HL-60 (cell line): ENCODE data around the gene FGF14.

ENCODE experiments used
- POLR2AphosphoS5 ChIP-seq: IDR thresholded peaks from 2 replicates; pipeline ENCODE4 v1.6.1; 2012; ENCODE audit warnings: low read depth
- SPI1 ChIP-seq: IDR thresholded peaks from 2 replicates; pipeline ENCODE4 v1.6.1; 2012; ENCODE audit warnings: low read depth, mild to moderate bottlenecking, borderline replicate concordance
- TF ChIP-seq, protein P1 (sequence below): IDR thresholded peaks from one replicate; pipeline ENCODE4 v1.5.1; 2011; ENCODE audit warnings: low read length, control low read depth, inconsistent platforms; ENCODE audit not compliant: insufficient read depth

DNA sequence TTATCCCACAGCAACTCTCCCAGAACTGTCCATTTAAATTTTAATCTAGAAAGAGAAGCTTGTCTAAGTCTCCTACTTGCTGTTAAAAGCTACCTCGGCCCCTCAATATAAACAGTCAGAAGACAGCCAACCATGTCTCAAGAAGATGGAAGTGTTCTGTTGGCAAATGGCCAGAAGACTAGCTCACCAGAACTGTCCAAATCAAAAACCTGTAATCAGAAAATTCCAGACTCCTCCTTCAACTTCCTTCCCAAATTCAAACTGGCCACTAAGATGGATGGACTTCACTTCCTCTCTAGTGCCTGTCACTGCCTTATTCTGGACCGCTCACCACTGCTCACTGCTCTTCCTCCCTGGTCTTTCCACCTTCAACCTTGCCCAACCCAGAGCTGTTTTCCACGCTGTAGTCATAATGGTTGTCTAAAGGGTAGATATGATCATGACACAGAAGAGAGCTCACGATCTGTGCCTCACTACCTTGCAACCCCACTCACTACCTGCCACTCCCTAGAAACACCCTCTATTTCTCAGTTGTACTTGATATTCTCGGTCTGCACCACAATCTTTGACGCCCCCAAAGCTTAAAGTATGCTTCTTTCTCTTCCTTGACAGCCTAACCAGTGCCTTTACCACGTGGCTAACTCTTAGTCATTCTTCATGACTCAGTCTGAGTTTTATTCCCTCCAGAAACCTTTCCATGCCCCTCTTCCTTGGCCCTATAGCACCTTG, 9.2 kb downstream of the FGF14 start:
- TF ChIP-seq, protein P1, sequence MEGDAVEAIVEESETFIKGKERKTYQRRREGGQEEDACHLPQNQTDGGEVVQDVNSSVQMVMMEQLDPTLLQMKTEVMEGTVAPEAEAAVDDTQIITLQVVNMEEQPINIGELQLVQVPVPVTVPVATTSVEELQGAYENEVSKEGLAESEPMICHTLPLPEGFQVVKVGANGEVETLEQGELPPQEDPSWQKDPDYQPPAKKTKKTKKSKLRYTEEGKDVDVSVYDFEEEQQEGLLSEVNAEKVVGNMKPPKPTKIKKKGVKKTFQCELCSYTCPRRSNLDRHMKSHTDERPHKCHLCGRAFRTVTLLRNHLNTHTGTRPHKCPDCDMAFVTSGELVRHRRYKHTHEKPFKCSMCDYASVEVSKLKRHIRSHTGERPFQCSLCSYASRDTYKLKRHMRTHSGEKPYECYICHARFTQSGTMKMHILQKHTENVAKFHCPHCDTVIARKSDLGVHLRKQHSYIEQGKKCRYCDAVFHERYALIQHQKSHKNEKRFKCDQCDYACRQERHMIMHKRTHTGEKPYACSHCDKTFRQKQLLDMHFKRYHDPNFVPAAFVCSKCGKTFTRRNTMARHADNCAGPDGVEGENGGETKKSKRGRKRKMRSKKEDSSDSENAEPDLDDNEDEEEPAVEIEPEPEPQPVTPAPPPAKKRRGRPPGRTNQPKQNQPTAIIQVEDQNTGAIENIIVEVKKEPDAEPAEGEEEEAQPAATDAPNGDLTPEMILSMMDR, result no peak
- no peak for TF ChIP-seq SPI1
- TF ChIP-seq POLR2AphosphoS5, result no peak
